Erythroblast (primary cell): Measurements from ENCODE around the gene PCBD1.

ENCODE experiments used
- GATA1 ChIP-seq: IDR thresholded peaks from 2 replicates; pipeline ENCODE4 v1.6.1; 2011; ENCODE audit warnings: low read depth, mild to moderate bottlenecking, control low read depth, low read length, moderate library complexity
- POLR2A ChIP-seq: IDR thresholded peaks from 2 replicates; pipeline ENCODE4 v1.6.1; 2011; ENCODE audit warnings: mild to moderate bottlenecking, low read length

GRCh38 chr10:70934701-70935100 lies 46.3 kb upstream of the PCBD1 start:
- no peak for TF ChIP-seq POLR2A
- TF ChIP-seq GATA1: no peak
